SU-DHL-6 (cell line): ENCODE data around the gene TBR1.

ENCODE experiments used
- CTCF ChIP-seq: fragments of 200-600 bp; sonication (generic); IDR thresholded peaks from one replicate; pipeline ENCODE4 v1.5.1; 2017; ENCODE audit warnings: antibody characterized with exemption, mild to moderate bottlenecking, low read length, moderate library complexity; ENCODE audit not compliant: insufficient read depth, poor library complexity, severe bottlenecking
- EZH2phosphoT487 ChIP-seq: fragments of 200-600 bp; sonication (generic), shearing (Covaris generic); conservative IDR thresholded peaks from 2 replicates; pipeline ENCODE4 v1.6.1; 2018; ENCODE audit warnings: mild to moderate bottlenecking, antibody characterized with exemption, low read length, moderate library complexity, mixed read lengths

DNA sequence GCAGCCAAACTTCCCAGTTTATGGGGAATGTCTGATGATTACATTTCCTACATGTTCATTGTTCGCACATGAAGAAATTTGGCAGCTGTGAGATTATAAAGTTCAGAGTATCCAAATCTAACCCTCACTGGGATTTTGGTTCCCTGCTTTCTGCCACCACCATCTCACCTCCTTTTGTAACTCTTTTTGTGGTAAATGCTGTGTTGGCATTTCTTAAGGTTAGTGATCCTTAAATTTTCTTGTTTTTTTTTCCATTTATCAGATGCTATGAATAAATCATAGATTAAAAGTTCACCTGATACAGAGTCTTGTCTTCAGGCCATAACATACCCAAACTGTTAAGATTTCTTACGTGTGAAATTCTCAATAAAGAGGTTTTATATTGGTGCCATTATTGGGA, 8.5 kb upstream of the TBR1 start:
- no peak for TF ChIP-seq CTCF
- TF ChIP-seq EZH2phosphoT487, result no peak
